A549 (cell line): ENCODE measurements around the gene TACC2. TPM values are rescaled to one million over a fixed set of nuclear protein-coding genes. Genes with fewer than 3 reads are reported as not detected.

Source experiments
- ATAC-seq, 2 experiments: fragments of 200-7000 bp in 1 of 2; fragments of >200 bp in 1 of 2; cut with Nextera tagmentation in 1 of 2; cut with Tn5 transposase in 1 of 2; 3 replicates each; pipeline versions ENCODE4 v1.8.0 to v1.9.1; 2018 to 2020; ENCODE audit warnings: mild to moderate bottlenecking in 1 of 2, moderate library complexity in 1 of 2
- CTCF ChIA-PET: fragments of 300-600 bp; sonication (Branson Sonifier 250); formaldehyde crosslinking; extraction: SDS; loops from one replicate; lab custom pipeline; 2021; ENCODE audit warnings: antibody characterized with exemption, inconsistent platforms; lab: Yijun Ruan, JAX
- POLR2A ChIA-PET: fragments of 350-600 bp; formaldehyde crosslinking; extraction: SDS; loops from one replicate; lab custom pipeline; 2021; ENCODE audit warnings: antibody characterized with exemption, inconsistent platforms; lab: Yijun Ruan, JAX
- DNase-seq, 2 experiments: peaks; one replicate each; pipeline versions ENCODE4 v3.0.0 to v3.0.0-alpha.2; 2011 to 2016; ENCODE audit warnings: low read depth in 1 of 2, low spot score in 1 of 2
- FAIRE-seq: peaks from 2 replicates; lab custom pipeline; 2011; peaks lifted over from hg19 to GRCh38; lab: Jason Lieb, UNC
- H3K27ac ChIP-seq, 2 experiments: fragments of >200 bp; sonication (Bioruptor Twin); formaldehyde crosslinking; 3 replicates each; pipeline ENCODE4 v1.5.1; 2016 to 2017
- H3K4me1 ChIP-seq: fragments of >200 bp; sonication (Bioruptor Twin); formaldehyde crosslinking; 3 replicates; pipeline ENCODE4 v1.6.1; 2016
- H3K4me2 ChIP-seq: fragments of >200 bp; sonication (Bioruptor Twin); formaldehyde crosslinking; 3 replicates; pipeline ENCODE4 v1.6.1; 2016
- H3K4me3 ChIP-seq: fragments of >200 bp; sonication (Bioruptor Twin); formaldehyde crosslinking; 3 replicates; pipeline ENCODE4 v1.5.1; 2016
- H3K9me3 ChIP-seq: fragments of >200 bp; sonication (Bioruptor Twin); formaldehyde crosslinking; 3 replicates; pipeline ENCODE4 v1.6.1; 2016
- CBX2 ChIP-seq: fragments of 200-600 bp; sonication (generic); IDR thresholded peaks from 2 replicates; pipeline ENCODE4 v1.6.1; 2016; ENCODE audit warnings: low read depth, mild to moderate bottlenecking, borderline replicate concordance
- CEBPB ChIP-seq, 2 experiments: fragments of >200 bp in 1 of 2; sonication (Bioruptor Twin) in 1 of 2; formaldehyde crosslinking in 1 of 2; IDR thresholded peaks; 2 replicates each; pipeline ENCODE4 v1.6.1; 2012 to 2016
- EHF ChIP-seq: fragments of 250-450 bp; sonication (Bioruptor Pico); IDR thresholded peaks from 2 replicates; pipeline ENCODE4 v1.5.0; 2020; ENCODE audit warnings: mild to moderate bottlenecking
- EP300 ChIP-seq, 2 experiments: fragments of >200 bp; sonication (Bioruptor Twin); formaldehyde crosslinking; IDR thresholded peaks; 2 replicates in 1 of 2; 3 replicates in 1 of 2; pipeline ENCODE4 v1.6.1; 2016 to 2017
- ESRRA ChIP-seq: fragments of 150-350 bp; IDR thresholded peaks from 2 replicates; pipeline ENCODE4 v1.6.1; 2014; ENCODE audit warnings: mild to moderate bottlenecking, low read length, borderline replicate concordance
- FOSB ChIP-seq: fragments of 250-450 bp; sonication (Bioruptor Pico); IDR thresholded peaks from 2 replicates; pipeline ENCODE4 v1.5.0; 2020; ENCODE audit warnings: mild to moderate bottlenecking, moderate library complexity
- HEYL ChIP-seq: fragments of 250-450 bp; sonication (Bioruptor Pico); IDR thresholded peaks from 2 replicates; pipeline ENCODE4 v1.8.0; 2021; ENCODE audit warnings: mild to moderate bottlenecking, moderate library complexity
- HOXB13 ChIP-seq: fragments of 250-450 bp; sonication (Bioruptor Pico); IDR thresholded peaks from 2 replicates; pipeline ENCODE4 v1.5.0; 2020; ENCODE audit warnings: low read depth, mild to moderate bottlenecking, moderate library complexity
- JUNB ChIP-seq: fragments of >200 bp; sonication (Bioruptor Twin); formaldehyde crosslinking; IDR thresholded peaks from 2 replicates; pipeline ENCODE4 v1.6.1; 2016
- KDM5A ChIP-seq: fragments of 200-600 bp; sonication (generic); IDR thresholded peaks from 2 replicates; pipeline ENCODE4 v1.6.1; 2016; ENCODE audit warnings: antibody characterized with exemption, mild to moderate bottlenecking
- NPAS2 ChIP-seq: fragments of 250-450 bp; sonication (Bioruptor Pico); IDR thresholded peaks from 2 replicates; pipeline ENCODE4 v1.8.0; 2022; ENCODE audit warnings: mild to moderate bottlenecking, moderate library complexity, borderline replicate concordance
- NR3C1 ChIP-seq: fragments of >200 bp; sonication (Bioruptor Twin); formaldehyde crosslinking; IDR thresholded peaks from 3 replicates; pipeline ENCODE4 v1.6.1; 2017
- PHF8 ChIP-seq: fragments of 200-600 bp; sonication (generic); IDR thresholded peaks from 2 replicates; pipeline ENCODE4 v1.6.1; 2016; ENCODE audit warnings: low read depth, mild to moderate bottlenecking, antibody characterized with exemption, moderate library complexity, borderline replicate concordance
- POLR2A ChIP-seq: IDR thresholded peaks from 2 replicates; pipeline ENCODE4 v1.6.1; 2012; ENCODE audit warnings: mild to moderate bottlenecking, low read length
- RFX5 ChIP-seq: fragments of 450-650 bp; IDR thresholded peaks from 2 replicates; pipeline ENCODE4 v1.7.1; 2014; ENCODE audit warnings: antibody characterized with exemption, mild to moderate bottlenecking, moderate library complexity
- SMC3 ChIP-seq: fragments of >200 bp; sonication (Bioruptor Twin); formaldehyde crosslinking; IDR thresholded peaks from 3 replicates; pipeline ENCODE4 v1.6.1; 2018; ENCODE audit warnings: inconsistent platforms
- SREBF2 ChIP-seq: fragments of 450-650 bp; IDR thresholded peaks from 2 replicates; pipeline ENCODE4 v1.6.1; 2014; ENCODE audit warnings: mild to moderate bottlenecking, moderate library complexity
- TP53 ChIP-seq: fragments of 250-450 bp; sonication (Bioruptor Pico); IDR thresholded peaks from 2 replicates; pipeline ENCODE4 v1.5.0; 2021; ENCODE audit warnings: mild to moderate bottlenecking, moderate library complexity
- ZFP36 ChIP-seq: fragments of 450-650 bp; IDR thresholded peaks from 2 replicates; pipeline ENCODE4 v1.6.1; 2014; ENCODE audit warnings: borderline replicate concordance; ENCODE audit not compliant: partially characterized antibody
- ZNF302 ChIP-seq: fragments of 250-450 bp; sonication (Bioruptor Pico); IDR thresholded peaks from 2 replicates; pipeline ENCODE4 v1.9.0; 2021; ENCODE audit warnings: inconsistent platforms, mild to moderate bottlenecking, moderate library complexity
- ZSCAN20 ChIP-seq: fragments of 250-450 bp; sonication (Bioruptor Pico); IDR thresholded peaks from 2 replicates; pipeline ENCODE4 v1.8.0; 2022; ENCODE audit warnings: mild to moderate bottlenecking, moderate library complexity
- WGBS: methylation state at CpG from one replicate; pipeline ENCODE4 v1.1.6; 2017; ENCODE audit errors: missing lambda C conversion rate; 5-methylcytosine and 5-hydroxymethylcytosine counted together
- polyA plus RNA-seq, 4 experiments: library from polyadenylated mRNA; depleted of rRNA in 3 of 4; stranded (reverse); fragments of >200 nt; fragmentation: RNase III in 1 of 4; extraction: RNeasy Plus Mini Kit Qiagen cat#74134 plus additional on column Dnase treatment in 1 of 4; gene quantifications; 2 replicates in 3 of 4; 3 replicates in 1 of 4; pipeline ENCODE4 v1.2.3, GENCODE V29; 2011 to 2017
- TF ChIP-seq, protein P1 (sequence below): fragments of >200 bp; sonication (Bioruptor Twin); formaldehyde crosslinking; IDR thresholded peaks from 3 replicates; pipeline ENCODE4 v1.5.1; 2016
- TF ChIP-seq, protein P2 (sequence below): fragments of 450-650 bp; IDR thresholded peaks from 2 replicates; pipeline ENCODE4 v1.6.1; 2014; ENCODE audit warnings: antibody characterized with exemption
- TF ChIP-seq, protein P3 (sequence below): IDR thresholded peaks from 2 replicates; pipeline ENCODE4 v1.6.1; 2012
- TF ChIP-seq, protein P4 (sequence below): fragments of 250-450 bp; sonication (Bioruptor Pico); IDR thresholded peaks from 2 replicates; pipeline ENCODE4 v1.5.0; 2020; ENCODE audit warnings: low read depth, mild to moderate bottlenecking, moderate library complexity

The TACC2 gene
- polyA plus RNA-seq, 2 of the 4 experiments (the other 2 are of a cell fraction), result 83.3 to 128 TPM

DNA sequence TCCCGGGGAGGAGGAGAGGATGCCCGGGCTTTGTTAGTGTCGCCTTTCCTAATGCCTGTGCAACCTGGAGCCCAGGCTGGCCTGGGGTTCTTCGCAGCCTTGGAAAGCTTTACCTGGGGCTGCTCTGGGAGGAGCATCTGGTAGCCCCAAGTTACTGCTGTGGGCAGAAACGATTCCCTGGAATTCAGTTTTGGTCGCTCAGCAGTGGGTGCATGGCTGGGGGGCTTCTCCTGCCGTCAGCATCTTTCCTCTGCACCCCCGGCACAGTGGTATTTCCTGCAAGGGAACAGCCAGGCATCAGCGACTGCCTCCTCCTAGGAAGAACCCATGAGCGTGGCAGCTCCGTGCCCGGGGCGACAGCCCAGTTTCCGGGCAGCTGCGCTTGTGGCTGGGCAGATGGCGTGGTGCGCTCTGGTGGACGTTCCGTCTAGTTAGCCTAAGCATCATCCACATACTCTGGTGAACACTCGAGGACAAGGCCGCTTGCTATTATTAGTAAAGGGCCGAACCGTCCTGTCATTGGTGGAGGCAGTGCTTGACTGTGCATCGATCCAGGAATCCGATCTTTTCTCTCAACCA, 175.1 kb downstream of the TACC2 start:
- DNase-seq (no peak), FAIRE-seq (no peak), ATAC-seq (no peak)
- Histone ChIP-seq H3K27ac (no peak overlapping the region), H3K4me2 (no peak overlapping the region), H3K4me3 (no peak overlapping the region), H3K9me3 (no peaks in the 10 kb centered on the region)
- ChIA-PET POLR2A (no interaction called here), CTCF (interaction anchor here (0.9 kb wide), 1 partner anchor 51 kb away, joined by 3 read pairs; no protein-coding TSS in a partner anchor)
- WGBS, result 92% methylated on average over 25 of the region's 25 CpGs
- TF ChIP-seq ZSCAN20 (CRISPR knock-in tag), result no peak
- no peak for TF ChIP-seq EP300 (IDR thresholded peaks at IDR 0.05)
- TF ChIP-seq EHF (CRISPR knock-in tag), result no peak
- TF ChIP-seq POLR2A, result no peak
- no peak for TF ChIP-seq KDM5A
- TF ChIP-seq, protein P1, sequence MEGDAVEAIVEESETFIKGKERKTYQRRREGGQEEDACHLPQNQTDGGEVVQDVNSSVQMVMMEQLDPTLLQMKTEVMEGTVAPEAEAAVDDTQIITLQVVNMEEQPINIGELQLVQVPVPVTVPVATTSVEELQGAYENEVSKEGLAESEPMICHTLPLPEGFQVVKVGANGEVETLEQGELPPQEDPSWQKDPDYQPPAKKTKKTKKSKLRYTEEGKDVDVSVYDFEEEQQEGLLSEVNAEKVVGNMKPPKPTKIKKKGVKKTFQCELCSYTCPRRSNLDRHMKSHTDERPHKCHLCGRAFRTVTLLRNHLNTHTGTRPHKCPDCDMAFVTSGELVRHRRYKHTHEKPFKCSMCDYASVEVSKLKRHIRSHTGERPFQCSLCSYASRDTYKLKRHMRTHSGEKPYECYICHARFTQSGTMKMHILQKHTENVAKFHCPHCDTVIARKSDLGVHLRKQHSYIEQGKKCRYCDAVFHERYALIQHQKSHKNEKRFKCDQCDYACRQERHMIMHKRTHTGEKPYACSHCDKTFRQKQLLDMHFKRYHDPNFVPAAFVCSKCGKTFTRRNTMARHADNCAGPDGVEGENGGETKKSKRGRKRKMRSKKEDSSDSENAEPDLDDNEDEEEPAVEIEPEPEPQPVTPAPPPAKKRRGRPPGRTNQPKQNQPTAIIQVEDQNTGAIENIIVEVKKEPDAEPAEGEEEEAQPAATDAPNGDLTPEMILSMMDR, result no peak
- TF ChIP-seq, all 56 proteins: peak for 0
- peaks cover 19% of the 10 kb centered on the region; the same call in 2 of the 3 replicates for H3K4me1 ChIP-seq

DNA sequence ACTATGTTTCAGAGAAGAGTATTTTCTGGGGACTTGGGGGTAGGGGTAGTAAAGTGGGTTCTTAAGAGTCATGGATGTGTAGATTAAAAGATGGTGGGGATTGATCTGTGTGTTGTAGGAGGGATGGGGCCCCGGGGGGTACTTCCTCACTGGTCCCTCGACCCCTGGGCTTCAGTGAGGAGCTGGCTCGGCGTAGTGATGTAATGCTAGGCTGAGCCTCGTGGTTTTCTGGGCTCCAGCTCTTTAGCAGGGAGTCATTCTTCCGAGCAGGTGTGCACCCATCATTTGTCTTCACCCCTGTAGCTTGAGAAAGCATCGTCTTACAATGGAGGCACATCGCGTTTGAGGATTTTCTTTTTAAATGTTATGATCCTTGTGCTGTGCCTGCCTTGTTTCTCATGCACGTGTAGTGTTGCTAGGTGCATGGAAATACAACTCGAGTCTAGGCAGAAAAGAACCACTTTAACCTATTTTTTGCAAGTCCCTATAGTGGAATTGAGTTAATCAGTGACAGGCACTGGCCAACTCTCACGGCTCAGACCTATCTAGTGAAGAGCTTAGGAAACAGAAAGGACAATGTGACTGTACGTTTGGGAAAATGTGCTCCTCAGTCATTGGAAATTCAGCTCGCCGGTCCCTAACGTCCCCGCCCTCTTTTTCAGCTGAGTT, 176.0 kb downstream of the TACC2 start:
- H3K4me3 ChIP-seq, result no peak overlapping the region
- no peak for FAIRE-seq
- H3K4me2 ChIP-seq, result no peak overlapping the region
- no peak for TF ChIP-seq SREBF2
- no peak for TF ChIP-seq HOXB13 (CRISPR knock-in tag)
- no peak for TF ChIP-seq TP53 (CRISPR knock-in tag)
- no peak for TF ChIP-seq NPAS2 (CRISPR knock-in tag)
- TF ChIP-seq NR3C1, result no peak
- TF ChIP-seq SMC3, result no peak
- TF ChIP-seq ESRRA, result no peak
- TF ChIP-seq ZFP36, result no peak
- TF ChIP-seq FOSB (CRISPR knock-in tag), result no peak
- TF ChIP-seq, protein P2, sequence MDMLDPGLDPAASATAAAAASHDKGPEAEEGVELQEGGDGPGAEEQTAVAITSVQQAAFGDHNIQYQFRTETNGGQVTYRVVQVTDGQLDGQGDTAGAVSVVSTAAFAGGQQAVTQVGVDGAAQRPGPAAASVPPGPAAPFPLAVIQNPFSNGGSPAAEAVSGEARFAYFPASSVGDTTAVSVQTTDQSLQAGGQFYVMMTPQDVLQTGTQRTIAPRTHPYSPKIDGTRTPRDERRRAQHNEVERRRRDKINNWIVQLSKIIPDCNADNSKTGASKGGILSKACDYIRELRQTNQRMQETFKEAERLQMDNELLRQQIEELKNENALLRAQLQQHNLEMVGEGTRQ, result no peak
- TF ChIP-seq RFX5, result no peak
- TF ChIP-seq PHF8, result no peak
- no peak for TF ChIP-seq CBX2
- TF ChIP-seq ZNF302 (CRISPR knock-in tag), result no peak
- TF ChIP-seq, protein P3, sequence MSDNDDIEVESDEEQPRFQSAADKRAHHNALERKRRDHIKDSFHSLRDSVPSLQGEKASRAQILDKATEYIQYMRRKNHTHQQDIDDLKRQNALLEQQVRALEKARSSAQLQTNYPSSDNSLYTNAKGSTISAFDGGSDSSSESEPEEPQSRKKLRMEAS, result no peak
- TF ChIP-seq POLR2A, result no peak
- TF ChIP-seq JUNB, result no peak
- TF ChIP-seq CEBPB (IDR thresholded peaks at IDR 0.05), result no peak
- no peak for TF ChIP-seq HEYL
- TF ChIP-seq, protein P4, sequence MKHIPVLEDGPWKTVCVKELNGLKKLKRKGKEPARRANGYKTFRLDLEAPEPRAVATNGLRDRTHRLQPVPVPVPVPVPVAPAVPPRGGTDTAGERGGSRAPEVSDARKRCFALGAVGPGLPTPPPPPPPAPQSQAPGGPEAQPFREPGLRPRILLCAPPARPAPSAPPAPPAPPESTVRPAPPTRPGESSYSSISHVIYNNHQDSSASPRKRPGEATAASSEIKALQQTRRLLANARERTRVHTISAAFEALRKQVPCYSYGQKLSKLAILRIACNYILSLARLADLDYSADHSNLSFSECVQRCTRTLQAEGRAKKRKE (CRISPR knock-in tag), result no peak
- TF ChIP-seq, all 56 proteins: peak for 0
- ChIA-PET CTCF (no interaction called here), POLR2A (no interaction called here)
- WGBS, result 77% methylated on average over 17 of the region's 17 CpGs
- no peaks in the 10 kb centered on the region for H3K9me3 ChIP-seq
- ATAC-seq (no peak), DNase-seq (no peak)
- H3K27ac ChIP-seq, result no peak overlapping the region
- H3K4me1 ChIP-seq, result peaks cover 19% of the 10 kb centered on the region; the same call in 2 of the 3 replicates
